NCI-H748 treated with DMSO at 0.1 percent for 48 hours (cell line): Measurements from ENCODE around the gene PRDM1.

ENCODE experiments used
- DNase-seq: peaks from one replicate; lab custom pipeline; 2025; lab: John Stamatoyannopoulos, UW

Gene PRDM1

DNA sequence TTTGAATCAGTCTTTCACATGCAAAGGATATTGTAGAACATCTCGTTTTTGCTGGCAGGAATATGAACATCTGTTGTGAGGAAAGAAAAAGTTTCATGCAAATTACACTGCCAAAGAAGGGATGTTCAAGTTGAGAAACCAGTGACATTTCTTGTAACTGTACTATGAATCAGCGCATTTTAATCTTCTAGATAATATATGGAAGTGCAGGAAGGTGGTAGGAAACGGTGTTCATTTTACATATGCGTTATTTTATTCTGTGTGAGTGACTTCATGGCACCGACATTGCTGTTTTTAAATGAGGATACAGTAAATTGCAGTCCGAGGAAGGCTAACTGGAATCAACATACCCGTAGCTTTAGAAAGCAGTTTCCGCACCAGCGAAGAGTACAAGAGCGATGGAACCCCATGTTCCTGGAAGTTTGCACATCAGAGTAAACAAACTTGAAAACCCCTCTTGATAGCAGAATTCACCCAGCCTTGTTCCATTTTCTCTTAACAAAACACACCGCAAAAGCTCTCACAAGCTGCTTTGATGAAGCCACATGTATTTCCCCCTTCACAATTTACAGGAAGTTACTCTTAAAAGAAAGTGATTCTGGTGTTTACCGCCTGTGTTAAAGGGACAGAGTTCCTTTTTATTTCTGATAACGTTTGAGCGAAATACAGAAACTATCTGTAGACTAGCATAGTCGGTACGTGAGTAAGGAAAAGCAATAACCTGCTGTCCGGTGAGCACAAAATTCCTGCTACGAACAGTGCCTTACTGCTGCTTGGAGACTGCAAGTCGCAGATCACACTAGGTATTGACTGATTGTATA is 11.5 kb downstream of the PRDM1 start:
- no peak for DNase-seq

DNA sequence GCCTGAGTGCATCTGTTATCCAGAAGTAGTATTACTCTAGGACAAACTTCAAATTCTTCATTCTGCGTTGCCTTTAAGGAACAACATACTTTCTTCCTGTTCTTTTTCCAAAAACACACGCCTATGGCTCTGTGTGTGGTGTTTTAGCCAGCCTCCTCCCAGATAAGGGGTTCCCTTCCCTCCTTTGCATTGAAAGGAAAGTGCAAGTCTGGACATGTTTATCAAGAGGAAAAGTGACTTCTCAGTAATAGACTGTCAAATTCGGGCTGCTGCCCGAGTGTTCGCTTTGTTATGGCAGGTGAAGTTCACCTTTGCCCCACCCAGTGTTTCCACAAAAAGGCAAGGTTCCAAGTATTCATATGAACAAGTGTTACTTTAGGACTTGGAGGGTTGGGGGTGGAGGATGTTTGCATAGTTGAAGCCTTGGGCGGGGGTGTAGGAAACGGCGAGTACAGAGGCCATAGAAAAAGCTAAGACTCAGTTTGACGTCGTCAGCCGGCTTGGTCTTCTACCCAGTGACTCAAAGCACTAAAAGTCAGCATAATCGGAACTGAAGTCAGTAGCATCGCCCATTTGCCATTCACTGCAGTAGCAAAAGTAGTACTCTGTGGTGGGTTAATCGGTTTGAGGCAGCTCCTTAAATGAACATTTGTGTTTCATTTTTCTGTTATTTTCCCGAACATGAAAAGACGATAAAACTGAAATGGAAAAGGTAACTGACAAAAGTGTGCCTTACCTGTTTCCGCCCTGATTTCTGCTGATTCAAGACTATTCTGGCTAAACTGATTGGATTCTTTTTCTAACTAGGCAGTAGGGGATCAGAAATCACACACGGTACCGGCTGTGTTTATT is 12.5 kb downstream of the PRDM1 start:
- DNase-seq = no peak

DNA sequence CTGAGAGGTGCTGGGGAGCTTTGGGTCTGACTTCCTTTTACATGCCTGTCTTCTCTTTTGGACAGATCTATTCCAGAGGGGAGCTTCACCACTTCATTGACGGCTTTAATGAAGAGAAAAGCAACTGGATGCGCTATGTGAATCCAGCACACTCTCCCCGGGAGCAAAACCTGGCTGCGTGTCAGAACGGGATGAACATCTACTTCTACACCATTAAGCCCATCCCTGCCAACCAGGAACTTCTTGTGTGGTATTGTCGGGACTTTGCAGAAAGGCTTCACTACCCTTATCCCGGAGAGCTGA is 13.1 kb downstream of the PRDM1 start:
- no peak for DNase-seq

DNA sequence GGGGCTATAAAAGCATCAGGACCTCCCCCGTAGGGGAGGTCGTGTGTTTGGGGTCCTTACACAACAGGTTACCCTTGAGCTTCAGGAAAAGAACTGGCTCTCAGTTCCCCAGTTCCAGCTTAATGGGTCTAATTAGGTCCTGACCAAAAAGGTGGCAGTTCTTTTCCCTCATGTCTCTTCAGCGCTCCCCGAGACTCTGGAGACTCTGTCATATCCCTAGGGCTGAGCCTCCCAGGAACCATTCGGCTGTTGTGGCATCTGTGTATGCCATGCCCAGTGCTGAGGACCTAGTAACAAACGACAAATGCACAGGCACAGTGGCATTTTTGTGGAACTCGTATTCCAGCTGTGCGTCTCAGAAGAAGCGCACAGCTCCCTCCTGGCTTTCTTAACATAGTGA is 14.6 kb downstream of the PRDM1 start:
- DNase-seq = no peak

DNA sequence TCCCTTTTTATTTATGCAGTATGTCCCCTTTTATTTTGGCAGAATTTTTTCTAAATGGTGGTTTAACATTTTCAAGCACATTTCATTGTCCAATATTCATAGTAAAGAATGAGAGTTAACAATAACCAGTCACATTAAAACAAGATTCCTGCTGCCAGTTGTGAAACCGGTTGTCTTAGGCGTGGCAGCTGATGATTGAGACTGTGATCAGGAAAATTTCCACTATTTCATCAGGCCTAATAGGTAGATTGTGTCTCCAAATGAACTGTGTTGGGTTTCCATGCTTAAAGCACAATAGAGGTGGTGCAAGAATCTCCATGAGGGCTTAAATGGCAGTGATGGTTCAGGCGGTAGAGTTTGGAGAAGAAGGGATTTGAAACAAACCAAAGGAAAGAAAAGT is 15.3 kb downstream of the PRDM1 start:
- DNase-seq = no peak

DNA sequence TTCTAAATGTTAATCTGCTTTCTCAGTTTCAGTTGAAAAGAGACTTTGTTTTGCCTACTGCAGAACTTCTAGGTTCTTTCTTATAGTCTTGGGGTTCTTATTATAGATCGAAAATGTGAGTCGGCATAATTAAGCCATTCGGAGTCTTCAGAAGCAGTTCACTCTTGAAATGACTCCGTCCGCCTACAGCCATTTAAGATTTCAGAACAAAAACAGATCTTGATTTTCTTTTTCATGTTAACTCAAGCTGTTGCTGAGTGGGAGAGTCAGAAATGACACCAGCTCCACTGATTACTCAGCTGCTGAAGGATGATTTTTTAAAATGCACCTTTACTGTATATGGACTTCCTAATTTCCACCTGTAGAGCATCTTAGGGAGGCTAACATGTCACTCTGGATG is 15.9 kb downstream of the PRDM1 start:
- DNase-seq = no peak

DNA sequence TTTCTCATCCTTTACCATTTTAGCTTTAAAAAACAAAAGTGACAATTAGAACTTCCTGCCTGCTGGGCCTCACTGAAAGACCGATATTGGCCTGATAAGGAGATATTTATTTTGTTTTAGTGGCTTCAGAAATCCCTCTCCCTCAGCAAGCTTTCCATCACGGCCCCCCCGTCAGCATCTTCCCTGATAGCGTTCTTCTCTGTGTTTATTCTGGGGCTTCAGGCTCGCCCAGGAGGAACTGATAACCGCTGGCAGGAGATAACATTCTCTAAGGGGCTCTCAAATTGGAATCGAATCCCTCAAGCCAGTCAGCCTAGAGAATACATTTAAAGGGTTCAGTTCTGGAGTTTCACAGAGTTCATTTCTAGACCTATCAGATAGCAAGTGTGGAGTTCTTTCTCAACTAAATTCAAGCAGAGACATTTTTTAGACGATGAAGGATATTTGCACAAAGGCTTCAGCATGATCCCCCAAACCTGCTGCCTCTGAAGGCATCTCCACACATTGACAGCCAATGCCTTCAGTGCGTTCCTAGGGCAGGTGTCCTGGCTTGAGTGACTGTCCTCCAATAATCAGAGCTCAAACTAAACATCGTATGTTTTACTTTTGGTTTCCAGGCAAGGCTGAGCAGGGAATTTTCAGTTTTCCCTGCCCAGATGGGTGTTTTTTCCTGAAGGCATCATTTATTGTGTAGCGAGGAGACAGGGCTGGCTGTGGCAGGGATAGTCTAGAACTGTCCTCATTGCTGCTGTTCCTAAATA is 17.0 kb downstream of the PRDM1 start:
- DNase-seq = no peak

DNA sequence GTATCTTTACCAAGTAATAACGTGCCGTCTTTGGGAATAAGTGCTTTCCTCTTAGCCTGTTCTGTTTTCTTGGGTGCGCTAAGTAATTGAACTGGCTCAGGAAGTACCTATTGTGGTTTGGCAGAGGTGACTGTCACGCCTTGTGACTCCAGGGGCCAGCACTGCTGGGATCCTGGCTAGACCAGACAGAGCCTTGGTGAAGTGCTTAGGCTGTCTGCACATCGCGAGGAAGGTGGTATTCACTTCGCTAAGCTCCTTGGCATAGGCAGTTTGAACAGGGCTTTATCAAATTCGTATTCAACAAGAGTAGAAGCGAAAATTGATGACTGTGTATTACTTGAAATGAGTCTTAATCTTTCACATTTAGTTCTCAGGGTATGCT is 17.6 kb downstream of the PRDM1 start:
- DNase-seq = no peak

DNA sequence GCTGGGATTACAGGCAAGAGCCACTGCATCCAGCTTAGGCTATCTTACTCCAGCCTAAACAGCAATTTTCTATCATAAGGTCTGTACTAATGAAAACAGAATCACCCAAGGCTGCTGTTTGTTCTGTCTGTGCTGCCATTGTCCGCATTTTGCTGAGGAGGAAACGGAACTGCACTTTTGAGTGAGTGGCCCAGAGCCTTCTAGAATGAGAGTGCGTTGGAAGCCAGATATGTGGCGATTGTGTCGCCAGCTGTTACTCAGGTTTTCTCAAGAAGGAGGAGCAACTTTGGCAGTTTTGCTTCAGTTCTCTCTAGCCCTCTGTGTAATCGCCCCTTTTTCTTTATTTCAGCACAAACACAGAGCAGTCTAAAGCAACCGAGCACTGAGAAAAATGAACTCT is 18.3 kb downstream of the PRDM1 start:
- DNase-seq = no peak

DNA sequence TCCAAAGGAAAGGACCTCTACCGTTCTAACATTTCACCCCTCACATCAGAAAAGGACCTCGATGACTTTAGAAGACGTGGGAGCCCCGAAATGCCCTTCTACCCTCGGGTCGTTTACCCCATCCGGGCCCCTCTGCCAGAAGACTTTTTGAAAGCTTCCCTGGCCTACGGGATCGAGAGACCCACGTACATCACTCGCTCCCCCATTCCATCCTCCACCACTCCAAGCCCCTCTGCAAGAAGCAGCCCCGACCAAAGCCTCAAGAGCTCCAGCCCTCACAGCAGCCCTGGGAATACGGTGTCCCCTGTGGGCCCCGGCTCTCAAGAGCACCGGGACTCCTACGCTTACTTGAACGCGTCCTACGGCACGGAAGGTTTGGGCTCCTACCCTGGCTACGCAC is 18.8 kb downstream of the PRDM1 start:
- no peak for DNase-seq

DNA sequence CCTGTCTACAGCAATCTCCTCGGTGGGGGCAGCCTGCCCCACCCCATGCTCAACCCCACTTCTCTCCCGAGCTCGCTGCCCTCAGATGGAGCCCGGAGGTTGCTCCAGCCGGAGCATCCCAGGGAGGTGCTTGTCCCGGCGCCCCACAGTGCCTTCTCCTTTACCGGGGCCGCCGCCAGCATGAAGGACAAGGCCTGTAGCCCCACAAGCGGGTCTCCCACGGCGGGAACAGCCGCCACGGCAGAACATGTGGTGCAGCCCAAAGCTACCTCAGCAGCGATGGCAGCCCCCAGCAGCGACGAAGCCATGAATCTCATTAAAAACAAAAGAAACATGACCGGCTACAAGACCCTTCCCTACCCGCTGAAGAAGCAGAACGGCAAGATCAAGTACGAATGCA is 19.4 kb downstream of the PRDM1 start:
- no peak for DNase-seq

DNA sequence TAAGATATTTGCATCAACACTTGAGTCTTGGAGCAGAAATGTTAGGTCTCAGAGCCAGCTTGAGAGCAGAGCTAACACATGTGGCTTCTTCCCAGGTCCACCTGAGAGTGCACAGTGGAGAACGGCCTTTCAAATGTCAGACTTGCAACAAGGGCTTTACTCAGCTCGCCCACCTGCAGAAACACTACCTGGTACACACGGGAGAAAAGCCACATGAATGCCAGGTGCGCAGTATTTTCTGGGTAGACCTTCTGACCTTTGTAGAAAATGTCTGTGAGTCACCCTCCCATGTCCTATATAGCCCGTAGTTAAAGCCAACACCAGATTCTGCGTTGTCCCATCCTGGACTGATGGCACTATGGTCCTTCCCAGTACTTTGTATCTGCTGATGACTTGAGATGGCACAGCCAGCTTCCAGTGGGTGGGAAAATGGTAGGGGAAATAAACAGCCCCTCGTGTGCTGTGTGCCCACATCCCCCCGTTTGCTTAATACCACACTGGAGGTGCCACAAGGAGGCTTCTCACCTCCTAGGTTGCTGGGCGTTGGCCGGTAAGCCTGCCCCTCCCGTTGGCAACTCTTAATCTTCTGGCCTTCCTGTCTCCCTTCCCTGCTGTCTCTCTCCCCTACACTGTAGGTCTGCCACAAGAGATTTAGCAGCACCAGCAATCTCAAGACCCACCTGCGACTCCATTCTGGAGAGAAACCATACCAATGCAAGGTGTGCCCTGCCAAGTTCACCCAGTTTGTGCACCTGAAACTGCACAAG is 20.3 kb downstream of the PRDM1 start:
- no peak for DNase-seq

DNA sequence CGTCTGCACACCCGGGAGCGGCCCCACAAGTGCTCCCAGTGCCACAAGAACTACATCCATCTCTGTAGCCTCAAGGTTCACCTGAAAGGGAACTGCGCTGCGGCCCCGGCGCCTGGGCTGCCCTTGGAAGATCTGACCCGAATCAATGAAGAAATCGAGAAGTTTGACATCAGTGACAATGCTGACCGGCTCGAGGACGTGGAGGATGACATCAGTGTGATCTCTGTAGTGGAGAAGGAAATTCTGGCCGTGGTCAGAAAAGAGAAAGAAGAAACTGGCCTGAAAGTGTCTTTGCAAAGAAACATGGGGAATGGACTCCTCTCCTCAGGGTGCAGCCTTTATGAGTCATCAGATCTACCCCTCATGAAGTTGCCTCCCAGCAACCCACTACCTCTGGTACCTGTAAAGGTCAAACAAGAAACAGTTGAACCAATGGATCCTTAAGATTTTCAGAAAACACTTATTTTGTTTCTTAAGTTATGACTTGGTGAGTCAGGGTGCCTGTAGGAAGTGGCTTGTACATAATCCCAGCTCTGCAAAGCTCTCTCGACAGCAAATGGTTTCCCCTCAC is 21.0 kb downstream of the PRDM1 start:
- DNase-seq = no peak

DNA sequence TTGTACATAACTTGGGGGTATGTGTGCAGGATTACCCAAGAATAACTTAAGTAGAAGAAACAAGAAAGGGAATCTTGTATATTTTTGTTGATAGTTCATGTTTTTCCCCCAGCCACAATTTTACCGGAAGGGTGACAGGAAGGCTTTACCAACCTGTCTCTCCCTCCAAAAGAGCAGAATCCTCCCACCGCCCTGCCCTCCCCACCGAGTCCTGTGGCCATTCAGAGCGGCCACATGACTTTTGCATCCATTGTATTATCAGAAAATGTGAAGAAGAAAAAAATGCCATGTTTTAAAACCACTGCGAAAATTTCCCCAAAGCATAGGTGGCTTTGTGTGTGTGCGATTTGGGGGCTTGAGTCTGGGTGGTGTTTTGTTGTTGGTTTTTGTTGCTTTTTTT is 22.0 kb downstream of the PRDM1 start:
- no peak for DNase-seq

DNA sequence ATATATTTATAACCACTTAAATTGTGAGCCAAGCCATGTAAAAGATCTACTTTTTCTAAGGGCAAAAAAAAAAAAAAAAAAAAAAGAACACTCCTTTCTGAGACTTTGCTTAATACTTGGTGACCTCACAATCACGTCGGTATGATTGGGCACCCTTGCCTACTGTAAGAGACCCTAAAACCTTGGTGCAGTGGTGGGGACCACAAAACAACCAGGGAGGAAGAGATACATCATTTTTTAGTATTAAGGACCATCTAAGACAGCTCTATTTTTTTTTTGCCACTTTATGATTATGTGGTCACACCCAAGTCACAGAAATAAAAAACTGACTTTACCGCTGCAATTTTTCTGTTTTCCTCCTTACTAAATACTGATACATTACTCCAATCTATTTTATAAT is 22.9 kb downstream of the PRDM1 start:
- DNase-seq = no peak

DNA sequence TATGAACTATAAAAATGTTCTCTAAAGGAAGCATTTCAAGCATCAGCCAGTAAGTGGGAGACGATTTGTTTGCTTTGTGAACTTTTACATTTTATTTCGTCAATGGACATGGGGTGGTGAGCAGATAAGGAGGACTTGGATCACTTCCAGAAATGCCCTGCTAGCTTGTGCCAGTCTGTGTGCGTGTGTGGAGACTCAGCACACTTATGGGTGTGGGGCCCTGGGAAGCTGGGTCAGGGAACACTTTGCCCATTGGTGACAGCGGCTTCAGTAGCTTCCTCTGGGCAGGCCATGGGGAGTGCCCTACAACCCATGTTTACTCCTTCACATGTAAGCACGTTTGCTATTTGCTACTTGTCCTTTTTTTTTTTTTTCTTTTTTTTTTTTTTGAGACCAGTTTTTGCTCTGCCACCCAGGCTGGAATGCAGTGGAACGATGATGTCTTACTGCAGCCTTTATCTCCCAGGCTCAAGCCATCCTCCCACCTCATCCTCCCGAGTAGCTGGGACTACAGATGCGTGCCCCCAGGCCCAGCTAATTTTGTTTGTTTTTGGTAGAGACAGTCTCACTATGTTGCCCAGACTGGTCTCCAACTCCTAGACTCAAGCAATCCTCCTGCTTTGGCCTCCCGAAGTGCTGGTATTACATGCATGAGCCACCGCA is 24.2 kb downstream of the PRDM1 start:
- DNase-seq = no peak

DNA sequence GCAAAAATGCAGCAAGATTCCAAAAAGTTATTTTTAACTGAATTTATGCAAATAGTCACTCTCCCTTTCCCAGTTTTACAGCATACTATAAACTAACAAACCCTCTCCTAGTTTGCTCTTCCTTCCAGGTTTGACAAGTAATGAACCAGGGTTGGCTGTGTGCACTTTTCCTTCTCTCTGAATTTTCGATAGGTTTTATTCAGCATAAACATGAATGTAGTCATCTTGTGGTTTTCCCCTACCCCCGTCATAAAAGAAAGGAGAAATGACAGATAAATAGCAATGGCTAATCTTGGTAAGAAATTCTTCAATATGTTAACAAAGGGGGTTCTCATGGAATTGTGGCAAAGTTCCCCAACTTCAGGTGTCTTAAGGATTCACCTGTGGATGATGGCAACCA is 26.3 kb downstream of the PRDM1 start:
- DNase-seq = no peak

DNA sequence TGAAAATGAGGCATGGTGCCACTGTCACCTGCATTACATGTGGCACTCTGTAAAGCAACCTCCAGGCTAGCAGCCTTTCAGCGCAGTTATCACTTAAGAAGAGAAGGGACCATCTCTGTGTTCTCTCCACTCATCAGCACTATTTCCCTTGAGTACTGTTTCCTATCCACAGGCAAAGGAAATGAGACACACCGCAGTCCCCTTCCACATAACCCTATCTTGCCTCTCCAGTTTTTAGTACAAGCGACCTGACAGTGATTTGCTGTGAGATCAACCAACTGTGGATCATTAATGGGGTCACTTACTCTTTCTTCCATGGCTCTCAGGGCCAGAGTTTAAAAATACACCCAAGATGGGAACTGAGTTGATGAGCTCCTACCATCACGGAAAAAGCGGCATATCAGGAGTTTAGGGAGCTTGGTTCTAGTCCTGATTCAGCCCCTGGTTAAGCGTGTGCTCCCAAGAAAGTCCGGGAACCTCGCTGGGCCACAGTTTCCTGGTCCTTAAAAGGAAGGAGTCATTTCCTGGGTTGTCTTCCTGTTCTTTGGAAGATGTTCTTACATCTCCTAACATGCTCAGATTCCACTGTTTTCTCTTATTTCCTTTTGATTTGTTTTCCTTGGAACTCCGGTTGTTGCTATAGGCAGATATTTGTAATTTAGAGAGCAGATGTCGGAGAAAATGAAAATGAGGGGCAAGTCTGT is 27.3 kb downstream of the PRDM1 start:
- DNase-seq = no peak

DNA sequence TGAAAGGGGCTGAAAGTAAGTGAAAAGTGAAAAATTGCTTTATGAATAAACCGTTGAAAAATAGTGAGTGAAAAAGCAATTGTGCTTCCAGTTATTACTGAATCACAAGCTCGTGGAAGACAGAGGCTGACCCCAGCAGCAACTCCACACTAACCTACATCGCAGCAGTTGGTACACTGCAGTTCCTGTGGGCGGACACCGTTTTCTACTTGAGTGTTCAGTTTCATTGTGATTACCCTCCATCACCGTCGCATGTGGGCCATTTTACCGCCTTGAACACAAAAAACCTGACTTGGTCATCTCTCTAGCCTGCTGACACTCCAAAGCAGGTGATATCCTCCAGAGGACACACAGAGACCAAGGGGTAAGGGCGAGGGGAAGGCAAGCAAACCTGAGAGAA is 28.4 kb downstream of the PRDM1 start:
- no peak for DNase-seq

DNA sequence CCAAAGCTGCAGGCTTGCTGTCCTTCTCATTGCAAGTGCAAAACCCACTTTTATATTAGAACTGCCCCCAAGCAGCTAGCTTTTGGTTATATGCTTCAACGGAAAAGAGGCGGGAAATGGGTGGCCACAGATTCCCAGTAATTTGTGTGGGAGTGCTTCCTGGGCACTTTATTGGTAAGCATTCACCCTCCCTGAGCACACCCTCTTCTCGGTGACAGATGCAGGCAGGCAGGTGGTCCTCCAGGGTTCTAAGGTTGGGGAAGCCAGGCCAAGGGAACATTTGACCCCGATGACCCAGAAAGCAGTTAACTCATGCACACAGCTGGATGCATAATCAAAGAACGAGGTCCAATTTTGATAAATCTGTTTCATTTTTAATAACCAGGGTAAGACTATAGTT is 29.1 kb downstream of the PRDM1 start:
- DNase-seq = no peak
